Measurements from ENCODE around the gene UBE2D2. TPM values are rescaled to one million over a fixed set of nuclear protein-coding genes. Genes with fewer than 3 reads are reported as not detected.

UBE2D2 gene
- total and polyA plus RNA-seq, 2 of the 4 experiments (the other 2 are of a cell fraction): 26.9 to 35.7 TPM

- no peak overlapping the region for H4K8ac ChIP-seq (ENCODE audit: low read depth in 2 of 2, low read length in 2 of 2)
- H2BK120ac ChIP-seq (ENCODE audit: low read depth, low read length): no peak overlapping the region
- H3K18ac ChIP-seq (ENCODE audit: low read depth, low read length): no peak overlapping the region
- TF ChIP-seq RCOR1 (IDR thresholded peaks at IDR 0.05; ENCODE audit: insufficient replicate concordance, low read length) (no peak), ELK1 (IDR thresholded peaks at IDR 0.05; ENCODE audit: borderline replicate concordance, low read depth, low read length) (no peak), CHD1 (IDR thresholded peaks at IDR 0.05; ENCODE audit: low read depth, low read length) (no peak), SMC3 (IDR thresholded peaks at IDR 0.05; ENCODE audit: low read depth, low read length) (no peak), POLR2A (IDR thresholded peaks at IDR 0.05; ENCODE audit: low read depth, low read length) (no peak)
- no peak for ATAC-seq (ENCODE audit: low read depth)
- ChIA-PET POLR2A (ENCODE audit: unreplicated experiment) (no interaction called here), CTCF (interaction anchor here (1.6 kb wide), 1 partner anchor 88 kb away, joined by 6 read pairs; no protein-coding TSS in a partner anchor)
- H4K5ac ChIP-seq (ENCODE audit: low read depth, low read length): no peak overlapping the region
- no peak overlapping the region for H2BK20ac ChIP-seq (ENCODE audit: low read depth, low read length)
- H3K14ac ChIP-seq (replicated peaks; ENCODE audit: low read depth, low read length): no peak overlapping the region
- H3K9me3 ChIP-seq (ENCODE audit: control insufficient read depth, insufficient read depth, low read length): no peaks in the 10 kb centered on the region
- H3K36me3 ChIP-seq (ENCODE audit: control insufficient read depth, insufficient read depth, low read length): peaks cover 17% of the 10 kb centered on the region
- H3K9me1 ChIP-seq (ENCODE audit: insufficient read depth, low read length): peaks cover 19% of the 10 kb centered on the region
- no peak overlapping the region for H2AK5ac ChIP-seq (ENCODE audit: low read depth, low read length)
- in situ Hi-C loops (cut with MboI; ENCODE audit: low sequenced_read_pairs): no loop called here
- peak overlapping the region; percentile 50 for H2AK9ac ChIP-seq (replicated peaks; ENCODE audit: low read depth, low read length, poor library complexity)
- DNase-seq: no peak
- BruUV-seq (replicated peaks): no TSS peak
- no peak overlapping the region for H3K56ac ChIP-seq (ENCODE audit: extremely low read depth, insufficient read depth, low read length)
- H3K79me1 ChIP-seq (ENCODE audit: low read depth in 1 of 2, low read length in 2 of 2): peaks cover 10 to 53% of the 10 kb centered on the region in 2 experiments; a peak in 3 of 4 replicates
- H2AFZ ChIP-seq (replicated peaks; ENCODE audit: low read length, poor library complexity): no peak overlapping the region
- intact Hi-C loops (cut with micrococcal nuclease): no loop called here
- no peak overlapping the region for H3K4me2 ChIP-seq (ENCODE audit: low read depth, low read length)
- H3K27ac ChIP-seq (ENCODE audit: insufficient read depth, low read length): no peak overlapping the region
- H4K20me1 ChIP-seq (ENCODE audit: insufficient read depth, low read length): peaks cover 54% of the 10 kb centered on the region
- dilution Hi-C loops (cut with HindIII; ENCODE audit: low sequenced_read_pairs, unreplicated experiment): no loop called here
- peaks cover 16% of the 10 kb centered on the region for H3K4me1 ChIP-seq (ENCODE audit: control insufficient read depth, insufficient read depth, low read length)
- H2BK15ac ChIP-seq (ENCODE audit: low read depth, low read length): no peak overlapping the region
- no peak overlapping the region for H3K23ac ChIP-seq (ENCODE audit: low read depth, low read length)
- no peak overlapping the region for H3K4ac ChIP-seq (ENCODE audit: low read depth, low read length)
- H4K91ac ChIP-seq (ENCODE audit: insufficient read depth, low read depth, low read length): no peak overlapping the region
- no peak overlapping the region for H3K9ac ChIP-seq (ENCODE audit: low read depth, low read length)
- H3K4me3 ChIP-seq (ENCODE audit: insufficient read depth, low read depth, low read length): no peak overlapping the region
- 73% methylated on average over 5 of the region's 29 CpGs; no CpG with 5 or more reads in 1 of the 2 experiments for WGBS, 2 experiments (ENCODE audit: extremely low coverage in 2 of 2, insufficient read length in 1 of 2)
- H3K27me3 ChIP-seq (ENCODE audit: control insufficient read depth, insufficient read depth, low read length): no peaks in the 10 kb centered on the region
- no peak overlapping the region for H2BK5ac ChIP-seq (ENCODE audit: low read depth, low read length, poor library complexity, severe bottlenecking)
Measured at GRCh38 chr5:139676951-139677735, 116.0 kb downstream of the UBE2D2 start.

Small RNA genes within 50 kb of the gene (microRNA-seq; reads per million reads assigned to microRNA genes)
- gene RF00019 (ENCODE audit: insufficient read depth, insufficient read length): not detected

Small RNA genes within 50 kb of the gene (small RNA-seq; reads per million reads assigned to genes)
- gene RF00019: 0 reads per million in 5 experiments

Other genes starting within 250 kb of the UBE2D2 start
- gene PAIP2, start 219.5 kb upstream of the UBE2D2 start, total RNA-seq (2012; rRNA removed): 41.9 and 95.0 TPM in 2 replicates
- 48.8 and 59.5 TPM in 2 replicates for gene PAIP2, start 219.5 kb upstream of the UBE2D2 start, polyA plus RNA-seq (2012; rRNA removed)
- gene SLC23A1, start 178.0 kb upstream of the UBE2D2 start, total RNA-seq (2012; rRNA removed): not detected in 2 replicates
- gene SLC23A1, start 178.0 kb upstream of the UBE2D2 start, polyA plus RNA-seq (2012; rRNA removed): not detected in 2 replicates
- gene MZB1, start 171.4 kb upstream of the UBE2D2 start, total RNA-seq (2012; rRNA removed): not detected in 2 replicates
- gene MZB1, start 171.4 kb upstream of the UBE2D2 start, polyA plus RNA-seq (2012; rRNA removed): not detected in 2 replicates
- under 0.01 TPM in 2 replicates for gene PROB1, start 166.2 kb upstream of the UBE2D2 start, total RNA-seq (2012; rRNA removed)
- gene PROB1, start 166.2 kb upstream of the UBE2D2 start, polyA plus RNA-seq (2012; rRNA removed): 0.36 and 0.38 TPM in 2 replicates
- 4.3 and 4.4 TPM in 2 replicates for gene SPATA24, start 157.2 kb upstream of the UBE2D2 start, total RNA-seq (2012; rRNA removed)
- gene SPATA24, start 157.2 kb upstream of the UBE2D2 start, polyA plus RNA-seq (2012; rRNA removed): 3.8 and 4.1 TPM in 2 replicates
- gene DNAJC18, start 121.8 kb upstream of the UBE2D2 start, total RNA-seq (2012; rRNA removed): 9.2 and 11.1 TPM in 2 replicates
- 6.3 and 8.5 TPM in 2 replicates for gene DNAJC18, start 121.8 kb upstream of the UBE2D2 start, polyA plus RNA-seq (2012; rRNA removed)
- gene ECSCR, start 98.6 kb upstream of the UBE2D2 start, total RNA-seq (2012; rRNA removed): 3.1 and 3.9 TPM in 2 replicates
- 3.6 and 3.8 TPM in 2 replicates for gene ECSCR, start 98.6 kb upstream of the UBE2D2 start, polyA plus RNA-seq (2012; rRNA removed)
- gene SMIM33, start 90.3 kb upstream of the UBE2D2 start, total RNA-seq (2012; rRNA removed): not detected in 2 replicates
- gene SMIM33, start 90.3 kb upstream of the UBE2D2 start, polyA plus RNA-seq (2012; rRNA removed): not detected in 2 replicates
- 18.6 and 20.6 TPM in 2 replicates for gene STING1, start 78.6 kb upstream of the UBE2D2 start, total RNA-seq (2012; rRNA removed)
- 61.5 and 63.5 TPM in 2 replicates for gene STING1, start 78.6 kb upstream of the UBE2D2 start, polyA plus RNA-seq (2012; rRNA removed)
- 24.9 and 30.8 TPM in 2 replicates for gene CXXC5, start 87.0 kb downstream of the UBE2D2 start, total RNA-seq (2012; rRNA removed)
- 35.7 and 38.8 TPM in 2 replicates for gene CXXC5, start 87.0 kb downstream of the UBE2D2 start, polyA plus RNA-seq (2012; rRNA removed)
- gene PSD2, start 234.5 kb downstream of the UBE2D2 start, total RNA-seq (2012; rRNA removed): not detected in 2 replicates
- 0.03 and 0.05 TPM in 2 replicates for gene PSD2, start 234.5 kb downstream of the UBE2D2 start, polyA plus RNA-seq (2012; rRNA removed)